Peyer's patch (tissue), 4 donors: ENCODE results near the gene MAPT. TPM values are rescaled to one million over a fixed set of nuclear protein-coding genes. Genes with fewer than 3 reads are reported as not detected.

Source experiments
- DNase-seq, 3 donors: peaks; one replicate each; pipeline ENCODE4 v3.0.0-alpha.2; 2017 to 2019
- H3K27ac ChIP-seq, 4 donors: fragments of 200-600 bp; sonication (generic); one replicate each; pipeline ENCODE4 v1.5.1; 2016 to 2019
- H3K27me3 ChIP-seq, 2 donors: fragments of 200-600 bp; sonication (generic); one replicate each; pipeline ENCODE4 v1.5.1; 2019
- H3K36me3 ChIP-seq, 3 donors: fragments of 200-600 bp; sonication (generic); one replicate each; pipeline ENCODE4 v1.5.1; 2016 to 2019
- H3K4me1 ChIP-seq, 4 donors: fragments of 200-600 bp; sonication (generic); one replicate each; pipeline ENCODE4 v1.5.1; 2016 to 2019
- H3K4me3 ChIP-seq, 4 donors: fragments of 200-600 bp; sonication (generic); 1 replicate in 3 of 4; 2 replicates in 1 of 4; pipeline ENCODE4 v1.5.1; 2016 to 2019; ENCODE audit warnings: mild to moderate bottlenecking in 1 of 4
- H3K9me3 ChIP-seq, 4 donors: fragments of 200-600 bp; sonication (generic); one replicate each; pipeline ENCODE4 v1.5.1; 2016 to 2019; ENCODE audit warnings: mild to moderate bottlenecking in 1 of 4
- CTCF ChIP-seq, 6 experiments: fragments of 450-650 bp in 4 of 6; fragments of 200-600 bp in 2 of 6; sonication (generic) in 1 of 6; IDR thresholded peaks; one replicate each; pipeline ENCODE4 v1.5.1; 2017 to 2019; ENCODE audit warnings: antibody characterized with exemption in 6 of 6, mild to moderate bottlenecking in 3 of 6, moderate library complexity in 1 of 6
- POLR2A ChIP-seq, 2 donors: fragments of 450-650 bp; IDR thresholded peaks; one replicate each; pipeline ENCODE4 v1.5.1; 2017; ENCODE audit warnings: antibody characterized with exemption in 2 of 2, mild to moderate bottlenecking in 2 of 2, moderate library complexity in 2 of 2
- total RNA-seq, 4 donors: library from RNA; depleted of rRNA; stranded (reverse); fragments of >200 nt; gene quantifications; one replicate each; pipeline ENCODE4 v1.1.0, GENCODE V29; 2016

MAPT gene
- total RNA-seq, 4 donors from 2014 or later, result 0.35 to 1.6 (median 0.94) TPM; not detected in 1

GRCh38 chr17:45870342-45870974, 23.9 kb upstream of the MAPT start:
- Histone ChIP-seq H3K27ac (no peak overlapping the region), H3K36me3 (no peaks in the 10 kb centered on the region), H3K4me3 (no peak overlapping the region), H3K27me3 (no peaks in the 10 kb centered on the region), H3K9me3 (no peaks in the 10 kb centered on the region), H3K4me1 (no peaks in the 10 kb centered on the region)
- no peak for TF ChIP-seq CTCF (IDR thresholded peaks at IDR 0.05)
- no peak for TF ChIP-seq POLR2A (IDR thresholded peaks at IDR 0.05)
- no peak for DNase-seq

GRCh38 chr17:45871718-45872117, 22.6 kb upstream of the MAPT start:
- H3K36me3 ChIP-seq, result no peaks in the 10 kb centered on the region
- H3K27me3 ChIP-seq, result no peaks in the 10 kb centered on the region
- no peak overlapping the region for H3K4me3 ChIP-seq
- no peaks in the 10 kb centered on the region for H3K9me3 ChIP-seq
- TF ChIP-seq CTCF (IDR thresholded peaks at IDR 0.05) (no peak), POLR2A (IDR thresholded peaks at IDR 0.05) (no peak)
- DNase-seq, result no peak
- no peaks in the 10 kb centered on the region for H3K4me1 ChIP-seq
- no peak overlapping the region for H3K27ac ChIP-seq

GRCh38 chr17:45873728-45874127, 20.6 kb upstream of the MAPT start:
- Histone ChIP-seq H3K4me1 (no peaks in the 10 kb centered on the region), H3K4me3 (no peak overlapping the region), H3K9me3 (no peaks in the 10 kb centered on the region), H3K27ac (no peak overlapping the region), H3K36me3 (no peaks in the 10 kb centered on the region), H3K27me3 (no peaks in the 10 kb centered on the region)
- DNase-seq, result no peak
- no peak for TF ChIP-seq POLR2A (IDR thresholded peaks at IDR 0.05)
- TF ChIP-seq CTCF (IDR thresholded peaks at IDR 0.05), result no peak

GRCh38 chr17:45874151-45874550, 20.2 kb upstream of the MAPT start:
- Histone ChIP-seq H3K36me3 (no peaks in the 10 kb centered on the region), H3K4me1 (no peaks in the 10 kb centered on the region), H3K9me3 (no peaks in the 10 kb centered on the region), H3K4me3 (no peak overlapping the region), H3K27ac (no peak overlapping the region), H3K27me3 (no peaks in the 10 kb centered on the region)
- no peak for DNase-seq
- TF ChIP-seq CTCF (IDR thresholded peaks at IDR 0.05), result no peak
- TF ChIP-seq POLR2A (IDR thresholded peaks at IDR 0.05), result no peak

- Histone ChIP-seq H3K27ac (no peak overlapping the region), H3K27me3 (no peaks in the 10 kb centered on the region), H3K36me3 (no peaks in the 10 kb centered on the region), H3K4me3 (no peak overlapping the region), H3K4me1 (no peaks in the 10 kb centered on the region), H3K9me3 (no peaks in the 10 kb centered on the region)
- TF ChIP-seq CTCF (IDR thresholded peaks at IDR 0.05) (no peak), POLR2A (IDR thresholded peaks at IDR 0.05) (no peak)
- DNase-seq, result no peak
Observed at GRCh38 chr17:45876539-45876938, 17.8 kb upstream of the MAPT start.

GRCh38 chr17:45877467-45877866, 16.9 kb upstream of the MAPT start:
- no peaks in the 10 kb centered on the region for H3K36me3 ChIP-seq
- no peaks in the 10 kb centered on the region for H3K4me1 ChIP-seq
- DNase-seq, result no peak
- no peak overlapping the region for H3K4me3 ChIP-seq
- H3K27ac ChIP-seq, result no peak overlapping the region
- TF ChIP-seq POLR2A (IDR thresholded peaks at IDR 0.05) (no peak), CTCF (IDR thresholded peaks at IDR 0.05) (no peak)
- no peaks in the 10 kb centered on the region for H3K9me3 ChIP-seq
- H3K27me3 ChIP-seq, result no peaks in the 10 kb centered on the region
